Measurements from ENCODE around the gene SMIM21. TPM values are rescaled to one million over a fixed set of nuclear protein-coding genes. Genes with fewer than 3 reads are reported as not detected.

SMIM21 gene
- polyA plus RNA-seq, 1 donor (not counting 4 experiments of a cell fraction or from before 2014, with no cell fraction given), result not detected

DNA sequence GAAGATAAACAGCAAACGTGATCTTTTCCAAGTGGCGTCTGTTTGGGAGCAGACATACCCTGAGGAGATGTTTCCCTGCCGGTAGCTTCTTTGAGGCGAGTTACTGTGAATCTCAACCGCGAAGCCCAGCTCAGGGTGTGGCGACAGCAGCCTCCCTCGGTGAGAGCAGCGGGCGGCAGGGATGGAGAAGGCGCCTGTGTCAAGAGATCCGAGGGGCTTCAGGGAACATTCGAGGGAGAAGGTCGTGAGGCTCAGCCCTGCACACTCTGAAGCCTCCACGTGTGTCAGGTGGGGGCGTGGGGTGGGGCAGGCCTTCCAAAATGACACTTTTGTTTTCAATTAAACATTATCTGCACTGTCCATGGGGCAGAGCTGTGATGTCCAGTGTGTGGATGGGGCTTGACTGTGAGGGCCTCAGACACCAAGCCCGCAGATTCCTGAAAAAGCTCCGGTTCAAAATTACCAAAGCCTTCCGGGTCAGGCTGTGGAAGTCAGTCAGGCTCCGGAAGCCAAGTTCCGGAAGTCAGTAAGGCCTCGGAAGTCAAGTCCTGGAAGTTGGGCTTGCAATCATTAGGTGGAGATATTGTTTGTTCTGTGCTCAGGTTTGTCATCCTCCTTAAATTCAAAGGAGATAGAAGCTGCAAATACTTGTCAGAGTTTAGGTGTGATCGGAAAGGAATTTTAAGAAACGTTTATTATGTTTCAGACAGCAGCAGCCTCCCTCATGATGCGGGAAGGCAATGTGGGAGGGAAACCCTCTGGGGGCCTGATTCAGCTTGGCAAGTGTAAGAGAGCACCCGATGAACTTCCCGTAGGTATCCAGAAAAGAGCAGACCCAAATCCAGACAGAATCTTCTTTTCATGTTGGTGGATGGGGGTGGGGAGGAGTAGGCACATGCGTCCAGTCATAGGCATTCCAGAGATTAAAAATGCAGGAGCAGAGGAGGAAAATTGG is 20.7 kb downstream of the SMIM21 start:
- Histone ChIP-seq H3K4me2 (ENCODE audit: control insufficient read depth, extremely low read depth, insufficient read depth, low read depth, low read length) (no peak overlapping the region), H3K36me3 (ENCODE audit: control insufficient read depth in 2 of 2, extremely low read depth in 1 of 2, insufficient read depth in 2 of 2, low read length in 2 of 2) (no peaks in the 10 kb centered on the region), H3K4me1 (ENCODE audit: control insufficient read depth, extremely low read depth, insufficient read depth, low read length) (peaks cover 29% of the 10 kb centered on the region), H3K4me3 (ENCODE audit: control insufficient read depth in 2 of 3, extremely low read depth in 1 of 3, insufficient read depth in 2 of 3, low read depth in 1 of 3, low read length in 3 of 3) (no peak overlapping the region), H3K27me3 (ENCODE audit: control insufficient read depth, extremely low read depth, insufficient read depth, low read length) (peaks cover 3% of the 10 kb centered on the region), H3K79me2 (ENCODE audit: control insufficient read depth, insufficient read depth, low read length) (no peaks in the 10 kb centered on the region), H3K9me1 (ENCODE audit: control insufficient read depth, extremely low read depth, insufficient read depth, low read length) (no peaks in the 10 kb centered on the region), H2AFZ (ENCODE audit: control insufficient read depth, low read length) (no peak overlapping the region), H3K27ac (ENCODE audit: control insufficient read depth, insufficient read depth, low read length) (no peak overlapping the region), H3K9ac (ENCODE audit: control insufficient read depth, extremely low read depth, insufficient read depth, low read length) (no peak overlapping the region), H4K20me1 (ENCODE audit: control insufficient read depth, extremely low read depth, insufficient read depth, low read length) (no peaks in the 10 kb centered on the region), H3K9me3 (ENCODE audit: control insufficient read depth, low read depth, low read length) (no peaks in the 10 kb centered on the region)
- DNase-seq (ENCODE audit: low read depth, low spot score), result no peak
- dilution Hi-C loops (cut with MboI; ENCODE audit: extremely low pct_ligation_motif_present, low sequenced_read_pairs), result no loop called here
- no peak for FAIRE-seq
- TF ChIP-seq, protein P1, sequence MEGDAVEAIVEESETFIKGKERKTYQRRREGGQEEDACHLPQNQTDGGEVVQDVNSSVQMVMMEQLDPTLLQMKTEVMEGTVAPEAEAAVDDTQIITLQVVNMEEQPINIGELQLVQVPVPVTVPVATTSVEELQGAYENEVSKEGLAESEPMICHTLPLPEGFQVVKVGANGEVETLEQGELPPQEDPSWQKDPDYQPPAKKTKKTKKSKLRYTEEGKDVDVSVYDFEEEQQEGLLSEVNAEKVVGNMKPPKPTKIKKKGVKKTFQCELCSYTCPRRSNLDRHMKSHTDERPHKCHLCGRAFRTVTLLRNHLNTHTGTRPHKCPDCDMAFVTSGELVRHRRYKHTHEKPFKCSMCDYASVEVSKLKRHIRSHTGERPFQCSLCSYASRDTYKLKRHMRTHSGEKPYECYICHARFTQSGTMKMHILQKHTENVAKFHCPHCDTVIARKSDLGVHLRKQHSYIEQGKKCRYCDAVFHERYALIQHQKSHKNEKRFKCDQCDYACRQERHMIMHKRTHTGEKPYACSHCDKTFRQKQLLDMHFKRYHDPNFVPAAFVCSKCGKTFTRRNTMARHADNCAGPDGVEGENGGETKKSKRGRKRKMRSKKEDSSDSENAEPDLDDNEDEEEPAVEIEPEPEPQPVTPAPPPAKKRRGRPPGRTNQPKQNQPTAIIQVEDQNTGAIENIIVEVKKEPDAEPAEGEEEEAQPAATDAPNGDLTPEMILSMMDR (optimal IDR thresholded peaks at IDR 0.05 in 1 of 3, IDR thresholded peaks at IDR 0.05 in 1 of 3, conservative IDR thresholded peaks at IDR 0.05 in 1 of 3; ENCODE audit: extremely low read depth in 1 of 3, insufficient read depth in 2 of 3, low read length in 3 of 3), result no peak
- TF ChIP-seq EZH2 (IDR thresholded peaks at IDR 0.05; ENCODE audit: low read length), result no peak

DNA sequence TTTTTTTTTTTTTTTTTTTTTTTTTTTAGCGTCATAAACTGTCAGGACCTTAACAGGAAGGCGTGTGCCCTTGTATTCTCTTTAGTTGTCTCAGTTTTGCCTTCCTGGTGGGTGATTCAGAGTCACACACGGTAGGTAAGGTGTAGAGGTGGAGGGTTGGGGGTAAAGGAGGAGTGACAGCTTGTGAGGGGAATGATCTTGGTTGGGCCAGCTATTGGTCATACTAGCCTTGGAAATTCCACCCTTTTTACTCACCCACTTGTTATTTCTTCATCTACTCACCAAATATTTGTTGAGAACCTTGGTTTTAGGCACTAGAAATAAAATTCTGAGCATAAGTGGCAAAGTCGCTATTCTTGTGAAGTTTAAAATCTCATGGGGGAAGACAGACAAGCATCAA is 22.2 kb downstream of the SMIM21 start:
- H2AFZ ChIP-seq (ENCODE audit: control insufficient read depth, low read length), result no peak overlapping the region
- dilution Hi-C loops (cut with MboI; ENCODE audit: extremely low pct_ligation_motif_present, low sequenced_read_pairs), result no loop called here
- no peaks in the 10 kb centered on the region for H3K79me2 ChIP-seq (ENCODE audit: control insufficient read depth, insufficient read depth, low read length)
- H3K36me3 ChIP-seq (ENCODE audit: control insufficient read depth in 2 of 2, extremely low read depth in 1 of 2, insufficient read depth in 2 of 2, low read length in 2 of 2), result no peaks in the 10 kb centered on the region
- H3K27ac ChIP-seq (ENCODE audit: control insufficient read depth, insufficient read depth, low read length), result no peak overlapping the region
- DNase-seq (ENCODE audit: low read depth, low spot score), result no peak
- no peak overlapping the region for H3K4me3 ChIP-seq (ENCODE audit: control insufficient read depth in 2 of 3, extremely low read depth in 1 of 3, insufficient read depth in 2 of 3, low read depth in 1 of 3, low read length in 3 of 3)
- TF ChIP-seq EZH2 (IDR thresholded peaks at IDR 0.05; ENCODE audit: low read length), result no peak
- TF ChIP-seq, protein P1 (optimal IDR thresholded peaks at IDR 0.05 in 1 of 3, IDR thresholded peaks at IDR 0.05 in 1 of 3, conservative IDR thresholded peaks at IDR 0.05 in 1 of 3; ENCODE audit: extremely low read depth in 1 of 3, insufficient read depth in 2 of 3, low read length in 3 of 3), result no peak
- peaks cover 26% of the 10 kb centered on the region for H3K4me1 ChIP-seq (ENCODE audit: control insufficient read depth, extremely low read depth, insufficient read depth, low read length)
- H3K9me1 ChIP-seq (ENCODE audit: control insufficient read depth, extremely low read depth, insufficient read depth, low read length), result no peaks in the 10 kb centered on the region
- no peak overlapping the region for H3K4me2 ChIP-seq (ENCODE audit: control insufficient read depth, extremely low read depth, insufficient read depth, low read depth, low read length)
- H3K9me3 ChIP-seq (ENCODE audit: control insufficient read depth, low read depth, low read length), result no peaks in the 10 kb centered on the region
- no peak for FAIRE-seq
- H4K20me1 ChIP-seq (ENCODE audit: control insufficient read depth, extremely low read depth, insufficient read depth, low read length), result no peaks in the 10 kb centered on the region
- peaks cover 3% of the 10 kb centered on the region for H3K27me3 ChIP-seq (ENCODE audit: control insufficient read depth, extremely low read depth, insufficient read depth, low read length)
- H3K9ac ChIP-seq (ENCODE audit: control insufficient read depth, extremely low read depth, insufficient read depth, low read length), result no peak overlapping the region
